ENCODE data around the gene OR52N1.

The OR52N1 gene

DNA sequence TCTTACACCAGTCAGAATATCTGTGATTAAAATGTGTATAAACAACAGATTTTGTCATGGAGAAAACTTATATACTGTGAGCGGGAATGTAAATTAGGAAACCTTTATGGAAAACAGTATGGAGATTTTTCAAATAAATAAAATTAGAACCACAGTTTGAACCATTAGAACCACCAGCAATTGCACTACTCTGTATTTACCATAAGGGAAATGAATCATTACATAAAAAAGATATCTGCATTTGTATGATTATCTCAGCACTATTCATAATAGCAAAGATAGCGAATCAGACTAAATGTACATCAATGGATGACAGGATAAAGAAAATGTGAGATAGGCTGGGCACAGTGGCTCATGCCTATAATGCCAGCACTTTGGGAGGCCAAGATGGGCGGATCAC is 44.5 kb downstream of the OR52N1 start:
- Histone ChIP-seq H3K4me2 (ENCODE audit: low read length) (no peak overlapping the region), H4K20me1 (ENCODE audit: control insufficient read depth, insufficient read depth, low read depth, low read length) (no peaks in the 10 kb centered on the region), H3K27ac (ENCODE audit: low read depth, low read length) (no peak overlapping the region), H3K4me1 (ENCODE audit: control insufficient read depth, low read length) (no peaks in the 10 kb centered on the region), H3K9me3 (ENCODE audit: control insufficient read depth, insufficient read depth, low read length) (no peaks in the 10 kb centered on the region), H3K27me3 (ENCODE audit: control insufficient read depth, low read length) (no peaks in the 10 kb centered on the region), H3K79me2 (ENCODE audit: control insufficient read depth, low read length) (no peaks in the 10 kb centered on the region), H3F3A (ENCODE audit: control insufficient read depth, insufficient read depth) (no peaks in the 10 kb centered on the region), H3K4me3 (ENCODE audit: low read length) (no peak overlapping the region), H3K9me2 (replicated peaks; ENCODE audit: control insufficient read depth, low read length) (no peaks in the 10 kb centered on the region), H3K36me3 (ENCODE audit: control insufficient read depth, low read length) (no peaks in the 10 kb centered on the region)
- TF ChIP-seq EZH2phosphoT487 (IDR thresholded peaks at IDR 0.05; ENCODE audit: borderline replicate concordance, low read length): no peak

DNA sequence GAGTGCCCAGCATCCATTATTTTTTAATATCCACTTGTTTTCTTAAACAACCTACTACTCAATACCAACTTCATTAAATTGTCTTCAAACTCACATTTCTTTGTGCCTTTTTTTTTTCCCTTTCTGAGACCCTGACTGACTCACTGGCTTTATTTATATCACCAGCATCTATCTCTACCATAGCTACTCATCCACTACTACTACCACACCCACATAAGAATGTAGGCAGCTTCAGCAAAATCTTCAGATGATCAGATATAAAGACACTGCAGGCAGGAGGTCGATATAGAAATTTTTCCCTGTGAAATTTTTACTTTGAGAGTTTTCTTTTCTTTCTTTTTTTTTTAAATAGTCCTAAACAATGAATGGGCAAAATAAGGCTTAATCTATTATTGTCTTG is 52.6 kb downstream of the OR52N1 start:
- Histone ChIP-seq H3K27ac (ENCODE audit: low read depth, low read length) (no peak overlapping the region), H3K27me3 (ENCODE audit: control insufficient read depth, low read length) (no peaks in the 10 kb centered on the region), H3K4me2 (ENCODE audit: low read length) (no peak overlapping the region), H3K79me2 (ENCODE audit: control insufficient read depth, low read length) (no peaks in the 10 kb centered on the region), H4K20me1 (ENCODE audit: control insufficient read depth, insufficient read depth, low read depth, low read length) (no peaks in the 10 kb centered on the region), H3F3A (ENCODE audit: control insufficient read depth, insufficient read depth) (no peaks in the 10 kb centered on the region), H3K4me1 (ENCODE audit: control insufficient read depth, low read length) (no peaks in the 10 kb centered on the region), H3K9me3 (ENCODE audit: control insufficient read depth, insufficient read depth, low read length) (no peaks in the 10 kb centered on the region), H3K36me3 (ENCODE audit: control insufficient read depth, low read length) (no peaks in the 10 kb centered on the region), H3K4me3 (ENCODE audit: low read length) (no peak overlapping the region), H3K9me2 (replicated peaks; ENCODE audit: control insufficient read depth, low read length) (no peaks in the 10 kb centered on the region)
- TF ChIP-seq, protein P1, sequence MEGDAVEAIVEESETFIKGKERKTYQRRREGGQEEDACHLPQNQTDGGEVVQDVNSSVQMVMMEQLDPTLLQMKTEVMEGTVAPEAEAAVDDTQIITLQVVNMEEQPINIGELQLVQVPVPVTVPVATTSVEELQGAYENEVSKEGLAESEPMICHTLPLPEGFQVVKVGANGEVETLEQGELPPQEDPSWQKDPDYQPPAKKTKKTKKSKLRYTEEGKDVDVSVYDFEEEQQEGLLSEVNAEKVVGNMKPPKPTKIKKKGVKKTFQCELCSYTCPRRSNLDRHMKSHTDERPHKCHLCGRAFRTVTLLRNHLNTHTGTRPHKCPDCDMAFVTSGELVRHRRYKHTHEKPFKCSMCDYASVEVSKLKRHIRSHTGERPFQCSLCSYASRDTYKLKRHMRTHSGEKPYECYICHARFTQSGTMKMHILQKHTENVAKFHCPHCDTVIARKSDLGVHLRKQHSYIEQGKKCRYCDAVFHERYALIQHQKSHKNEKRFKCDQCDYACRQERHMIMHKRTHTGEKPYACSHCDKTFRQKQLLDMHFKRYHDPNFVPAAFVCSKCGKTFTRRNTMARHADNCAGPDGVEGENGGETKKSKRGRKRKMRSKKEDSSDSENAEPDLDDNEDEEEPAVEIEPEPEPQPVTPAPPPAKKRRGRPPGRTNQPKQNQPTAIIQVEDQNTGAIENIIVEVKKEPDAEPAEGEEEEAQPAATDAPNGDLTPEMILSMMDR (IDR thresholded peaks at IDR 0.05; ENCODE audit: low read depth, low read length, poor library complexity, severe bottlenecking): no peak
- no peak for TF ChIP-seq EZH2phosphoT487 (IDR thresholded peaks at IDR 0.05; ENCODE audit: borderline replicate concordance, low read length)

DNA sequence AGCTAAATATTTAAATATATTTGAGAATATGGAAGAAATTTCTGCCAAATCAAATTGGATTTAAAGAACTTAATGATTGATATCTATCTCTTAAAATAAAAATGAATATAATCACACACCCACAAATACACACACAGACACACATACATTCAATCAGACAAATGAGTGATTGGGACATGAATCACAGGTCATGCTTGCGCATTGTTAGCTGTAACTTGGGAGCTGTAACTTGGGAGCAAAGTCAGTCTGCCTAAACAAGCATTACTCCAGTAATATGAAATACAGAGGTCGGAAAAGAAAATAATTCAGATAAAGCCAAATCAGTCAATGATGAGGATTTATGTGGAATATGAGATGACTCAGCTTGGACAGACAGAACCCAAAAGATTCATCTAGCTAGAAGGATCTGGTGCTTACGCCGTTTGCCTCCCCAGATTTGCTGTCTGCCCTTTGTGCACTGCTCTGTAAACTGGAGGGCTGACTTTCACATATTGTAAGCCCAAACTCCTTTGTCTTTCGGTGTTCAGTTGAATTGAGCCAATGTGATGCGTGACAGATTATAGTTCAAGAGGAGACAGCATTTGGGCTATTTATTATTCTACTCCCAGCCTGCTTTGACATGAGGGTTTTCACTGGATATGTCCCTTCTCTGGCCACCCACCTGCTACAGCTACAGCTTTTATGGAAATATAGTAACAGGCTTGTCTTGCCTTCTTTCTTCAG is 53.2 kb downstream of the OR52N1 start:
- no peak overlapping the region for H3K4me2 ChIP-seq (ENCODE audit: low read length)
- H3K27ac ChIP-seq (ENCODE audit: low read depth, low read length): no peak overlapping the region
- no peaks in the 10 kb centered on the region for H4K20me1 ChIP-seq (ENCODE audit: control insufficient read depth, insufficient read depth, low read depth, low read length)
- H3K79me2 ChIP-seq (ENCODE audit: control insufficient read depth, low read length): no peaks in the 10 kb centered on the region
- no peaks in the 10 kb centered on the region for H3K27me3 ChIP-seq (ENCODE audit: control insufficient read depth, low read length)
- no peak for TF ChIP-seq EZH2phosphoT487 (IDR thresholded peaks at IDR 0.05; ENCODE audit: borderline replicate concordance, low read length)
- TF ChIP-seq, protein P1 (IDR thresholded peaks at IDR 0.05; ENCODE audit: low read depth, low read length, poor library complexity, severe bottlenecking): no peak
- H3K9me3 ChIP-seq (ENCODE audit: control insufficient read depth, insufficient read depth, low read length): no peaks in the 10 kb centered on the region
- H3F3A ChIP-seq (ENCODE audit: control insufficient read depth, insufficient read depth): no peaks in the 10 kb centered on the region
- H3K4me3 ChIP-seq (ENCODE audit: low read length): no peak overlapping the region
- no peaks in the 10 kb centered on the region for H3K9me2 ChIP-seq (replicated peaks; ENCODE audit: control insufficient read depth, low read length)
- no peaks in the 10 kb centered on the region for H3K36me3 ChIP-seq (ENCODE audit: control insufficient read depth, low read length)
- H3K4me1 ChIP-seq (ENCODE audit: control insufficient read depth, low read length): no peaks in the 10 kb centered on the region

DNA sequence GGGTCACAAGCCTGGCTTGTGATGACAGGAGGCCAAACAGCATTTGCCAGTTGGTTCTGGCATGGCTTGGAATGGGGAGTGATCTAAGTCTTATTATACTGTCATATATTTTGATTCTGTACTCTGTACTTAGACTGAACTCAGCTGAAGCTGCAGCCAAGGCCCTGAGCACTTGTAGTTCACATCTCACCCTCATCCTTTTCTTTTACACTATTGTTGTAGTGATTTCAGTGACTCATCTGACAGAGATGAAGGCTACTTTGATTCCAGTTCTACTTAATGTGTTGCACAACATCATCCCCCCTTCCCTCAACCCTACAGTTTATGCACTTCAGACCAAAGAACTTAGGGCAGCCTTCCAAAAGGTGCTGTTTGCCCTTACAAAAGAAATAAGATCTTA is 54.0 kb downstream of the OR52N1 start:
- Histone ChIP-seq H4K20me1 (ENCODE audit: control insufficient read depth, insufficient read depth, low read depth, low read length) (no peaks in the 10 kb centered on the region), H3K4me2 (ENCODE audit: low read length) (no peak overlapping the region), H3K4me3 (ENCODE audit: low read length) (no peak overlapping the region), H3K4me1 (ENCODE audit: control insufficient read depth, low read length) (no peaks in the 10 kb centered on the region), H3K79me2 (ENCODE audit: control insufficient read depth, low read length) (no peaks in the 10 kb centered on the region), H3F3A (ENCODE audit: control insufficient read depth, insufficient read depth) (no peaks in the 10 kb centered on the region), H3K36me3 (ENCODE audit: control insufficient read depth, low read length) (no peaks in the 10 kb centered on the region), H3K9me2 (replicated peaks; ENCODE audit: control insufficient read depth, low read length) (no peaks in the 10 kb centered on the region), H3K27me3 (ENCODE audit: control insufficient read depth, low read length) (no peaks in the 10 kb centered on the region), H3K27ac (ENCODE audit: low read depth, low read length) (no peak overlapping the region), H3K9me3 (ENCODE audit: control insufficient read depth, insufficient read depth, low read length) (no peaks in the 10 kb centered on the region)
- TF ChIP-seq EZH2phosphoT487 (IDR thresholded peaks at IDR 0.05; ENCODE audit: borderline replicate concordance, low read length): no peak
- TF ChIP-seq, protein P1 (IDR thresholded peaks at IDR 0.05; ENCODE audit: low read depth, low read length, poor library complexity, severe bottlenecking): no peak
